Muscle layer of colon (tissue), 2 donors: Measurements from ENCODE around the gene DPP3.

ENCODE experiments used
- H3K27ac ChIP-seq: one replicate; pipeline ENCODE4 v1.7.0; 2013; ENCODE audit warnings: low read depth, mild to moderate bottlenecking, low read length, moderate library complexity
- H3K27me3 ChIP-seq, 2 donors: one replicate each; pipeline ENCODE4 v1.7.0; 2013; ENCODE audit warnings: low read length in 2 of 2, mild to moderate bottlenecking in 2 of 2; ENCODE audit not compliant: insufficient read depth in 2 of 2, control insufficient read depth in 1 of 2
- H3K36me3 ChIP-seq: one replicate; pipeline ENCODE4 v1.7.0; 2013; ENCODE audit warnings: mild to moderate bottlenecking, low read length; ENCODE audit not compliant: insufficient read depth
- H3K4me1 ChIP-seq: one replicate; pipeline ENCODE4 v1.7.0; 2013; ENCODE audit warnings: mild to moderate bottlenecking, low read length; ENCODE audit not compliant: insufficient read depth
- H3K4me3 ChIP-seq, 2 donors: one replicate each; pipeline ENCODE4 v1.7.0; 2013; ENCODE audit warnings: low read length in 2 of 2, low read depth in 1 of 2, mild to moderate bottlenecking in 1 of 2, moderate library complexity in 1 of 2
- H3K9ac ChIP-seq: one replicate; pipeline ENCODE4 v1.7.0; 2013; ENCODE audit warnings: low read length
- H3K9me3 ChIP-seq: one replicate; pipeline ENCODE4 v1.7.0; 2013; ENCODE audit warnings: mild to moderate bottlenecking, low read length
- donor health status: abdominal sarcoma.
- donor health status: Adenocarcinoma of cecum.

Gene DPP3

GRCh38 chr11:66475349-66476172 lies 4.7 kb upstream of the DPP3 start:
- Histone ChIP-seq H3K9me3 (no peaks in the 10 kb centered on the region), H3K36me3 (peaks cover 33% of the 10 kb centered on the region), H3K27ac (no peak overlapping the region)

GRCh38 chr11:66476173-66476840 lies 3.9 kb upstream of the DPP3 start:
- peaks cover 25% of the 10 kb centered on the region for H3K36me3 ChIP-seq
- no peak overlapping the region for H3K27ac ChIP-seq
- H3K9ac ChIP-seq, result no peak overlapping the region
- peaks cover 14% of the 10 kb centered on the region for H3K4me1 ChIP-seq
- H3K4me3 ChIP-seq, result no peak overlapping the region
- H3K27me3 ChIP-seq, result no peaks in the 10 kb centered on the region
- H3K9me3 ChIP-seq, result no peaks in the 10 kb centered on the region

More at GRCh38 chr11:66475349-66476172, 4.7 kb upstream of the DPP3 start:
- Histone ChIP-seq H3K27me3 (no peaks in the 10 kb centered on the region), H3K4me1 (peaks cover 11% of the 10 kb centered on the region), H3K4me3 (no peak overlapping the region), H3K9ac (no peak overlapping the region)

GRCh38 chr11:66476841-66477251 lies 3.4 kb upstream of the DPP3 start:
- no peak overlapping the region for H3K9ac ChIP-seq
- H3K36me3 ChIP-seq, result peaks cover 23% of the 10 kb centered on the region

GRCh38 chr11:66477263-66478201 lies 2.7 kb upstream of the DPP3 start:
- Histone ChIP-seq H3K9ac (no peak overlapping the region), H3K4me1 (peaks cover 14% of the 10 kb centered on the region), H3K4me3 (no peak overlapping the region), H3K36me3 (peaks cover 18% of the 10 kb centered on the region), H3K27me3 (no peaks in the 10 kb centered on the region), H3K27ac (no peak overlapping the region), H3K9me3 (no peaks in the 10 kb centered on the region)

More at GRCh38 chr11:66476841-66477251, 3.4 kb upstream of the DPP3 start:
- no peak overlapping the region for H3K4me3 ChIP-seq
- peaks cover 14% of the 10 kb centered on the region for H3K4me1 ChIP-seq
- no peaks in the 10 kb centered on the region for H3K27me3 ChIP-seq
- no peaks in the 10 kb centered on the region for H3K9me3 ChIP-seq
- no peak overlapping the region for H3K27ac ChIP-seq

GRCh38 chr11:66478729-66479393 lies 1.4 kb upstream of the DPP3 start:
- H3K27me3 ChIP-seq, result no peaks in the 10 kb centered on the region
- peaks cover 6% of the 10 kb centered on the region for H3K36me3 ChIP-seq
- no peaks in the 10 kb centered on the region for H3K9me3 ChIP-seq
- H3K27ac ChIP-seq, result peak overlapping the region; percentile 92
- H3K4me3 ChIP-seq, result peak overlapping the region in 1 of 2 donors; percentile 98
- peak overlapping the region; percentile 99 for H3K9ac ChIP-seq
- H3K4me1 ChIP-seq, result peaks cover 14% of the 10 kb centered on the region

GRCh38 chr11:66479394-66480116 lies 679 bp upstream of the DPP3 start:
- no peaks in the 10 kb centered on the region for H3K27me3 ChIP-seq
- H3K4me1 ChIP-seq, result peaks cover 14% of the 10 kb centered on the region
- H3K27ac ChIP-seq, result peak overlapping the region; percentile 92
- H3K4me3 ChIP-seq, result peak overlapping the region; percentile 96 to 98
- no peaks in the 10 kb centered on the region for H3K36me3 ChIP-seq
- no peaks in the 10 kb centered on the region for H3K9me3 ChIP-seq
- H3K9ac ChIP-seq, result peak overlapping the region; percentile 99

DNA sequence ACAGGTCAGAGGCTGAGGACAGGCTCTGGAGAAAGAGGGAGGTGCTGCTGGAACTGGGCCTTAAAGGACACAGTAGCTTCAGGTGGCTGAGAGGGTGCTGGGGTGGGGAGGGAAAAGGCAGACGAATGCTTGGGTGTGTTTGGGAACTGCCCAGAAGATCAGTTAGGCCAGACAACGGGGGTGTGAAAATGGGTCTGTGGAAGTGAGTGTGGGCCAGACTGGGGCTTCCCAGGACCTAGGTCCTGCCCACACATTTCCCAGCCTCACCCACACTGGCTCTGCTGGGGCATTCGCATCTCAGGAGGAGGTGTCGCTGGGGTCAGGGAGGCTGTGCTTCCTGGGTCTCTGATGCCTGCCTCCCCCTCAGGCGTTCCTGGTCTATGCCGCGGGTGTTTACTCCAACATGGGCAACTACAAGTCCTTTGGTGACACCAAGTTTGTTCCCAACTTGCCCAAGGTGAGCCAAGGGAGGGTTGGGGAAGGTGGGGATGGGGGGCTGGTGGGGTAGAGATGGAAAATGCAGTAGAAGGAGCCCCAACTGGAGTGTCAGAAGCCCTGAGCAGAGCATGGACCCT lies 4.7 kb downstream of the DPP3 start:
- no peaks in the 10 kb centered on the region for H3K27me3 ChIP-seq
- H3K4me3 ChIP-seq, result no peak overlapping the region
- H3K9me3 ChIP-seq, result no peaks in the 10 kb centered on the region
- no peak overlapping the region for H3K9ac ChIP-seq
- no peaks in the 10 kb centered on the region for H3K36me3 ChIP-seq
- peaks cover 4% of the 10 kb centered on the region for H3K4me1 ChIP-seq
- H3K27ac ChIP-seq, result no peak overlapping the region

DNA sequence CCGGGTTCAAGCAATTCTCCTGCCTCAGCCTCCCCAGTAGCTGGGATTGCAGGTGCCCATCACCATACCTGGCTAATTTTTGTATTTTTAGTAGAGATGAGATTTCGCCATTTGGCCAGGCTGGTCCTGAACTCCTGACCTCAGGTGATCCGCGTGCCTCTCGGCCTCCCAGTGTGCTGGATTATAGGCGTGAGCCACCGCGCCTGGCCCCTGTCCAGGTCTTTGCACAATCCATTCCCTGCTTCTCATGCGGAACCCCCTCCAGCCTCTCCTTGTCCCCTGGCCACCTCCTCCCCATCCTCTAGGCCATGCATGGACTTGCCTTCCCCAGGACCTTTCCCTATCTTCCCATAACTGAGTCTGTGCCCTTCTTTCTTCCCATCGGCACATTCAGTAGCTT lies 8.7 kb downstream of the DPP3 start:
- peaks cover 9% of the 10 kb centered on the region for H3K36me3 ChIP-seq
- H3K27ac ChIP-seq, result no peak overlapping the region
- H3K4me1 ChIP-seq, result no peaks in the 10 kb centered on the region
- H3K4me3 ChIP-seq, result no peak overlapping the region
- no peaks in the 10 kb centered on the region for H3K27me3 ChIP-seq
- H3K9me3 ChIP-seq, result no peaks in the 10 kb centered on the region
- no peak overlapping the region for H3K9ac ChIP-seq

DNA sequence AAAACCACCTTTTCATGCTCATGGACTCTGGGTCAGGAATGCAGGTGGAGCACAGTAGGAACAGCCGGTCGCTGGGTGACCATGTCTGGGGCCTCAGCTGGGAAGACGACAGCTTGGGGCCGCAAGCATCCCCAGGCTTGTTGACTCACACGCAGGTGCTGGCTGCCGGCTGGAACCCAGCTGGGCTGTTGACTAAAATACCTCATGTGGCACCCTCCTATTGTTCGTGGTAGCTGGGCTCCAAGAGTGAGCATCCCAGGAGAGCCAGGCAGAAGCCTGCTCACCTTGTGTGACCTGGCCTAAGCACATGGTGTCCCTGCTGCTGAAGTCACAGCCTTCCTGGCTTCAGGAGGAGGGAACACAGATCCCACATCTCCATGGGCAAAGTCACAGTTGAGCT lies 9.4 kb downstream of the DPP3 start:
- peaks cover 9% of the 10 kb centered on the region for H3K36me3 ChIP-seq
- H3K4me1 ChIP-seq, result no peaks in the 10 kb centered on the region
- H3K27me3 ChIP-seq, result no peaks in the 10 kb centered on the region
- no peak overlapping the region for H3K9ac ChIP-seq
- H3K9me3 ChIP-seq, result no peaks in the 10 kb centered on the region
- no peak overlapping the region for H3K4me3 ChIP-seq
- H3K27ac ChIP-seq, result no peak overlapping the region

GRCh38 chr11:66491315-66491935 lies 11.2 kb downstream of the DPP3 start:
- H3K4me3 ChIP-seq, result no peak overlapping the region
- peaks cover 9% of the 10 kb centered on the region for H3K36me3 ChIP-seq
- no peak overlapping the region for H3K27ac ChIP-seq
- no peaks in the 10 kb centered on the region for H3K4me1 ChIP-seq
- H3K9ac ChIP-seq, result no peak overlapping the region
- H3K9me3 ChIP-seq, result no peaks in the 10 kb centered on the region
- no peaks in the 10 kb centered on the region for H3K27me3 ChIP-seq
